Mammary epithelial cell (primary cell): Measurements from ENCODE around the gene PCP2.

Source experiments
- EZH2 ChIP-seq: IDR thresholded peaks from 2 replicates; pipeline ENCODE4 v1.6.1; 2012; ENCODE audit warnings: low read length, inconsistent platforms, borderline replicate concordance
- TF ChIP-seq, protein P1 (sequence below), 2 donors: IDR thresholded peaks in 1 of 2; conservative IDR thresholded peaks in 1 of 2; 2 replicates each; pipeline ENCODE4 v1.5.1; 2011 to 2012; ENCODE audit warnings: inconsistent platforms in 2 of 2, low read length in 2 of 2, mild to moderate bottlenecking in 2 of 2, control low read depth in 1 of 2, low read depth in 1 of 2; ENCODE audit not compliant: insufficient read depth in 1 of 2; ENCODE audit errors: extremely low read depth in 1 of 2

DNA sequence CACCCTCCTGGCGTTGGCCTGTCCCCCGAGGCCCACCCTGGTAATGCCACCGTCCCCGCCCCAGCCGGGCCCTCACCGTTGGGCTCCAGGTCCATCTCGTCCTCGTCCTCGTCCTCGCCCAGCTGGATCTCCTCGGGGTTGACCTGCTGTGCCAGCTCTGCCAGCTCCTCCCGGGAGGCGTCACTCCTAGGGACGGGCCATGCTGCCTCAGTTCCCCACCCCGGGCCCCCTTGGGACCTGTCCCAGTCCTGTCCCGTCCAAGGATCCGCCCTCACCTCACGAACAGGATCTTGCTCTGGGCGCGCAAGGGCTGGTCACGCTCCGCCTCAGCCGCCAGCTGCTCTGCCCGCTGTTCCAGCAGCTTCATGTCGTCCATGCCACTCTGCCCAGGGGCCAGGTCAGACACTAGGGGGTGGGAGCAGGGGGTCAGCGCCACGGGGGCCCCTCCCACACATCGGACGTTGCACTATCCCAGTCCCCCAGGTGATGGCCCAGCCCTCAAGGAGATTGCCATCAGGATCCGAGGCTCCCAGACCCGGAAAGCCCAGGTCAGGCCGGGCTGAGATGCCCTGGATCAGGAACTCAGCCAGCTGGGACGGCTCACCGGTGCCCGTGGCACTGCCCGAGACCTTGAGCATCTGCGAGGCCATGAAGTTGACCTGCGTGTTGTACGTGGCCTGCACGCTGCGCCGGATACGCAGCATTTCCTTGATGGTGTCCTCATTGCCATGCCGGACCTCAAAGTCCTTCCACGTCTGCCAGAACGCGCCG, 13.7 kb downstream of the PCP2 start:
- TF ChIP-seq, protein P1, sequence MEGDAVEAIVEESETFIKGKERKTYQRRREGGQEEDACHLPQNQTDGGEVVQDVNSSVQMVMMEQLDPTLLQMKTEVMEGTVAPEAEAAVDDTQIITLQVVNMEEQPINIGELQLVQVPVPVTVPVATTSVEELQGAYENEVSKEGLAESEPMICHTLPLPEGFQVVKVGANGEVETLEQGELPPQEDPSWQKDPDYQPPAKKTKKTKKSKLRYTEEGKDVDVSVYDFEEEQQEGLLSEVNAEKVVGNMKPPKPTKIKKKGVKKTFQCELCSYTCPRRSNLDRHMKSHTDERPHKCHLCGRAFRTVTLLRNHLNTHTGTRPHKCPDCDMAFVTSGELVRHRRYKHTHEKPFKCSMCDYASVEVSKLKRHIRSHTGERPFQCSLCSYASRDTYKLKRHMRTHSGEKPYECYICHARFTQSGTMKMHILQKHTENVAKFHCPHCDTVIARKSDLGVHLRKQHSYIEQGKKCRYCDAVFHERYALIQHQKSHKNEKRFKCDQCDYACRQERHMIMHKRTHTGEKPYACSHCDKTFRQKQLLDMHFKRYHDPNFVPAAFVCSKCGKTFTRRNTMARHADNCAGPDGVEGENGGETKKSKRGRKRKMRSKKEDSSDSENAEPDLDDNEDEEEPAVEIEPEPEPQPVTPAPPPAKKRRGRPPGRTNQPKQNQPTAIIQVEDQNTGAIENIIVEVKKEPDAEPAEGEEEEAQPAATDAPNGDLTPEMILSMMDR (conservative IDR thresholded peaks at IDR 0.05 in 1 of 2, IDR thresholded peaks at IDR 0.05 in 1 of 2; ENCODE audit: extremely low read depth in 1 of 2, insufficient read depth in 1 of 2, low read depth in 1 of 2, low read length in 2 of 2) = no peak
- no peak for TF ChIP-seq EZH2
